Activated CD8-positive, alpha-beta T cell treated with anti-CD3 and anti-CD28 coated beads, Interleukin-2, amount 10 ng/mL, durations not matched to agents 7 days and 5 days (primary cell): Measurements from ENCODE around the gene EIF3L. TPM values are rescaled to one million over a fixed set of nuclear protein-coding genes. Genes with fewer than 3 reads are reported as not detected.

Experiments
- ATAC-seq: fragments of 150-1000 bp; cut with Tn5 transposase; one replicate; pipeline ENCODE4 v1.10.0; 2021; ENCODE audit warnings: moderate library complexity
- CTCF ChIA-PET: fragments of 350-600 bp; sonication (Branson Sonifier 250); formaldehyde crosslinking; loops from one replicate; lab custom pipeline; 2021; ENCODE audit warnings: antibody characterized with exemption; lab: Charles Lee
- POLR2A ChIA-PET: fragments of 350-600 bp; sonication (Branson Sonifier 250); formaldehyde crosslinking; loops from one replicate; lab custom pipeline; 2021; ENCODE audit warnings: antibody characterized with exemption; lab: Charles Lee
- DNase-seq: peaks from one replicate; pipeline ENCODE4 v3.0.0-alpha.2; 2020
- H3K27ac Mint-ChIP-seq: one replicate; pipeline ENCODE4 v1.8.0; 2021; ENCODE audit warnings: mild to moderate bottlenecking, mixed read lengths
- H3K27me3 Mint-ChIP-seq: one replicate; pipeline ENCODE4 v1.8.0; 2021; ENCODE audit warnings: low read depth, mixed read lengths
- H3K36me3 Mint-ChIP-seq: one replicate; pipeline ENCODE4 v1.8.0; 2021; ENCODE audit warnings: low read depth, mixed read lengths
- H3K4me1 Mint-ChIP-seq: one replicate; pipeline ENCODE4 v1.8.0; 2021; ENCODE audit warnings: low read depth, mixed read lengths
- H3K4me3 Mint-ChIP-seq: one replicate; pipeline ENCODE4 v1.8.0; 2021; ENCODE audit warnings: mild to moderate bottlenecking, mixed read lengths
- H3K9me3 Mint-ChIP-seq: one replicate; pipeline ENCODE4 v1.8.0; 2022; ENCODE audit warnings: mixed read lengths; ENCODE audit not compliant: insufficient read depth
- total RNA-seq, 2 experiments: library from RNA; stranded (reverse); gene quantifications; one replicate each; pipeline ENCODE4 v1.2.3, GENCODE V29; 2021

Gene EIF3L
- total RNA-seq, 2 experiments from 2014 or later = 391 to 410 TPM

DNA sequence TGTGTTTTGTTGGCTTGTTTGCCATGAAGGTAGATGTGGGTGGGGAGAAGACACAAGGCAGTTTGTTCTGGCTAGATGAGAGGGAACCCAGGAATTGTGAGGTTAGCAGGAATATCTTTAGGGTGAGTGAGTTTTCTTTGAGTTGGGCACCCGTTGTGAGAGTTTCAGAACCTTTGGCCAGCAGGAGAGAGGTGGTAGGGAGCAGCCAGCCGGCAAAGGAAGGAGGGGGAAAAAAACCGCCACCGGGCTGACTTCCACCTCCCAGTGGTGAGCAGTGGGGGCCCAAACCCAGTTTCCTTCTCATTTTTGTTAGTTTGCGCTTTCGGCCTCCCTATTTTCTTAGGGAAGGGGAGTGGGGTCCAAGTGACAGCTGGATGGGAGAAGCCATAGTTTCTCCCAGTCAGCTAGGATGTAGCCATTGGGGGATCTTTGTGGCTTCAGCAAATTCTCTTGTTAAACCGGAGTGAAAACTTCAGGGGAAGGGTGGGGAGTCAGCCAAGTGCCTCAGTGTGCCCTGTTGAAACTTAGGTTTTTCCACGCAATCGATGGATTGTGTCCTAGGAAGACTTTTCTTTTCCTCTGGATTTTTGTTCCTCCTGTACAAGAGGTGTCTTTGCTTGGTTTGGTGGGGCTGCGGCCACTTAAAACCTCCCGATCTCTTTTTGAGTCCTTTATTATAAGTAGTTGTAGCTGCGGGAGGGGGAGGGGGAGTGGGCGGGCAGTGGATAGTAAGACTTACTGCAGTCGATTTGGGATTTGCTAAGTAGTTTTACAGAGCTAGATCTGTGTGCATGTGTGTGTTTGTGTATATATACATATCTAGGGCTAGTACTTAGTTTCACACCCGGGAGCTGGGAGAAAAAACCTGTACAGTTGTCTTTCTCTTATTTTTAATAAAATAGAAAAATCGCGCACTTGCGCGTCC, 42.5 kb upstream of the EIF3L start:
- peak; percentile 41 for DNase-seq
- Mint-ChIP-seq H3K27me3 (peaks cover 41% of the 10 kb centered on the region), H3K36me3 (no peaks in the 10 kb centered on the region), H3K9me3 (no peaks in the 10 kb centered on the region), H3K4me1 (peaks cover 58% of the 10 kb centered on the region), H3K4me3 (peak overlapping the region; percentile 80), H3K27ac (no peak overlapping the region)
- ChIA-PET POLR2A (interaction anchor here (0.6 to 1.3 kb wide), 4 partner anchors 37 to 148 kb away, joined by 3 to 5 read pairs (median 4); partner anchors contain the start of genes ANKRD54 and MICALL1), CTCF (interaction anchor here (1.5 to 3.9 kb wide), 3 partner anchors 11 to 147 kb away, joined by 5 to 56 read pairs (median 10); partner anchors contain the start of genes C22orf23 and POLR2F)
- ATAC-seq = no peak

GRCh38 chr22:37807410-37808293, 41.6 kb upstream of the EIF3L start, which contains the start of gene GCAT:
Gene GCAT (plus strand): TSS chr22:37807934. CDS start chr22:37807968, 34 bp downstream.
- peak within 1 kb of the TSS; percentile 43 for H3K27ac Mint-ChIP-seq
- CTCF ChIA-PET = interaction anchor here (0.7 to 3.9 kb wide), 10 partner anchors 10 to 245 kb away, joined by 3 to 56 read pairs (median 4); partner anchors contain the start of genes ANKRD54, C22orf23, GALR3 and GGA1
- H3K27me3 Mint-ChIP-seq = peaks cover 38% of the 10 kb centered on the region
- ATAC-seq = peak; percentile 98
- H3K36me3 Mint-ChIP-seq = no peaks in the 10 kb centered on the region
- peak within 1 kb of the TSS; percentile 80 for H3K4me3 Mint-ChIP-seq
- POLR2A ChIA-PET = interaction anchor here (0.6 to 1.4 kb wide), 5 partner anchors 11 to 147 kb away, joined by 3 to 6 read pairs (median 5); partner anchors contain the start of genes ANKRD54 and MICALL1
- H3K4me1 Mint-ChIP-seq = peaks cover 54% of the 10 kb centered on the region
- peak; percentile 96 for DNase-seq
- H3K9me3 Mint-ChIP-seq = no peaks in the 10 kb centered on the region

DNA sequence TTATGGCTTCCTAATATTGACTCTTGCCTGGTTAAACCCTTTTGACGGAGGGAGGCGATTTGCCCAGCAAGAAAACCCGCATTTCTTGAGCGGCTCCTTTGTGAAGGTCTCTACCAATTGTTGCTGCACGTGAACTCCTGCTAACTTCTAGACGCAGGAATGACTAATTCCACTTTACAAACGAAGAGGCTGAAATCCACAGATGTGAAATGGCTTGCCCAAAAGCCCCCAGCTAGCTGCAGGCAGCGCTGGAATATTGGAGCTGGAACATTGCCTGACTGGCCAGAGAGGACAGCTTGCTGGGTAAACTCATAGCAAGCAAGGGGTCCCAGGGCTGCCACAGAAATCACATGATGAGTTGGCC, 40.9 kb upstream of the EIF3L start:
- Mint-ChIP-seq H3K9me3 (no peaks in the 10 kb centered on the region), H3K36me3 (no peaks in the 10 kb centered on the region), H3K27ac (no peak overlapping the region), H3K27me3 (peaks cover 32% of the 10 kb centered on the region), H3K4me3 (peak overlapping the region; percentile 80), H3K4me1 (peaks cover 48% of the 10 kb centered on the region)
- DNase-seq = no peak
- no peak for ATAC-seq
- POLR2A ChIA-PET = interaction anchor here (1.2 to 1.4 kb wide), 3 partner anchors 10 to 97 kb away, joined by 4 to 6 read pairs (median 5); partner anchors contain the start of genes ANKRD54 and MICALL1
- CTCF ChIA-PET = interaction anchor here (0.7 to 3.9 kb wide), 10 partner anchors 10 to 244 kb away, joined by 3 to 56 read pairs (median 4); partner anchors contain the start of genes ANKRD54, C22orf23, GALR3 and GGA1

DNA sequence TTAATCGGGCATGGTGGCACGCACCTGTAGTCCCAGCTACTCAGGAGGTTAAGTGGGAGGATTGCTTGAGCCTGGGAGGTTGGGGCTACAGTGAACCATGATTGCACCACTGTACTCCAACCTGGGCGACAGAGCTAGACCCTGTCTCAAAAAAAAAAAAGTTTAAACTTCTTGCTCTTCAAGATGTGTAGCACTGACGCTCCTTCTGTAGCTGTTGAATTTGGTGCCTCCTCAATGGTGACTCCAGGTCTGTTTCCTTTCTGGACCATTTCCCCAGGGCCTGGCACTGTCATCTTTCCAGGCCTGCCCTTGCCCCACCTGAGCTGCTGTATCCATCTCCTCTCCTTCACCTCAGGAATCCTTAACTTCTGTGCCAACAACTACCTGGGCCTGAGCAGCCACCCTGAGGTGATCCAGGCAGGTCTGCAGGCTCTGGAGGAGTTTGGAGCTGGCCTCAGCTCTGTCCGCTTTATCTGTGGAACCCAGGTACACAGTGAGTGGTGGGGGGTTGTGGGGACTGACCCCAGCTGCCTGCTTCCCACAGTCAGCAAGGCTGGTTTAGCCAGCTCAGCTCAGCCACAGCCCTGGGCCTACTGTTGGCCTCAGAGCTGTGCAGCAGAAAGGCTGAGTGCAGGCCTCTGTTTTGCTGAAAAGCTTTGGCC, 39.4 kb upstream of the EIF3L start:
- Mint-ChIP-seq H3K27ac (no peak overlapping the region), H3K9me3 (no peaks in the 10 kb centered on the region), H3K27me3 (peaks cover 21% of the 10 kb centered on the region), H3K4me1 (peaks cover 38% of the 10 kb centered on the region), H3K4me3 (no peak overlapping the region), H3K36me3 (no peaks in the 10 kb centered on the region)
- no peak for DNase-seq
- no peak for ATAC-seq
- ChIA-PET POLR2A (interaction anchor here (0.5 to 0.6 kb wide), 2 partner anchors 34 to 1287 kb away, joined by 3 to 4 read pairs; partner anchors contain the start of genes ANKRD54 and APOBEC3H), CTCF (interaction anchor here (1.7 to 3.9 kb wide), 2 partner anchors 8 to 54 kb away, joined by 9 to 56 read pairs; no protein-coding TSS in a partner anchor)

GRCh38 chr22:37811867-37812266, 37.4 kb upstream of the EIF3L start:
- H3K9me3 Mint-ChIP-seq = no peaks in the 10 kb centered on the region
- no peak overlapping the region for H3K27ac Mint-ChIP-seq
- ChIA-PET POLR2A (no interaction called here), CTCF (interaction anchor here (2.1 kb wide), 1 partner anchor 51 kb away, joined by 6 read pairs; no protein-coding TSS in a partner anchor)
- DNase-seq = no peak
- no peak overlapping the region for H3K4me3 Mint-ChIP-seq
- peaks cover 21% of the 10 kb centered on the region for H3K4me1 Mint-ChIP-seq
- no peak for ATAC-seq
- no peaks in the 10 kb centered on the region for H3K36me3 Mint-ChIP-seq
- peaks cover 6% of the 10 kb centered on the region for H3K27me3 Mint-ChIP-seq

DNA sequence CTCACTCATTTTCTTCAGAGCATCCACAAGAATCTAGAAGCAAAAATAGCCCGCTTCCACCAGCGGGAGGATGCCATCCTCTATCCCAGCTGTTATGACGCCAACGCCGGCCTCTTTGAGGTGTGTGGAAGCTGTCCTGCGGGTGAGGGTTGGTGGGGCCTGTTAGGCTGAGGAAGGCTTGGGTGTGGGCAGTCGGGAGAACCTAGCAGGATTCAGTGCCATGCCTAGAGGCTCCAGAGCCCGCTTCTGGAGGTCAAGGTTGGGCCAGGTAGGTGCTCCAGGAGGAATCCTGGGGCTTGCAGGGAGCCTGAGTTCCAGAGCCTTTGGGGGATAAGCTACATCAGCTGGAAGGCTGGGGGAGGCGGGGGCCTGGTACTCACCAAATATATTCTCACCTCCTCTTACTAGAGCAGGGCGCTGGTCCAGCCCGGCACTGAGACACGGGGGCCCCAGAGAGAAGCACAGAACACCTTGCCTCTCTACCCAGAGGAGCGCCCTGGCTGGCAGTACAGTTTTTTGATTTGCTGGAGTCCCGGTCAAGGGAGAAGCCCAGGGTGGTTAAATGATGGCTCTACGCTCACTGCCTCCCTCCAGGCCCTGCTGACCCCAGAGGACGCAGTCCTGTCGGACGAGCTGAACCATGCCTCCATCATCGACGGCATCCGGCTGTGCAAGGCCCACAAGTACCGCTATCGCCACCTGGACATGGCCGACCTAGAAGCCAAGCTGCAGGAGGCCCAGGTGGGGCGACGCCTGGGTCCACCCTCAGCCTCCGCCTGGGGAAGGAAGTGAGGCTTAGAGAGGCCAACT, 36.1 kb upstream of the EIF3L start:
- no peak overlapping the region for H3K27ac Mint-ChIP-seq
- ATAC-seq = no peak
- ChIA-PET CTCF (interaction anchor here (1.2 to 2.1 kb wide), 2 partner anchors 11 to 50 kb away, joined by 3 to 6 read pairs; no protein-coding TSS in a partner anchor), POLR2A (no interaction called here)
- H3K4me3 Mint-ChIP-seq = no peak overlapping the region
- no peaks in the 10 kb centered on the region for H3K9me3 Mint-ChIP-seq
- DNase-seq = no peak
- peaks cover 4% of the 10 kb centered on the region for H3K27me3 Mint-ChIP-seq
- H3K4me1 Mint-ChIP-seq = peaks cover 21% of the 10 kb centered on the region
- no peaks in the 10 kb centered on the region for H3K36me3 Mint-ChIP-seq

GRCh38 chr22:37815593-37815992, 33.6 kb upstream of the EIF3L start:
- Mint-ChIP-seq H3K4me3 (no peak overlapping the region), H3K27me3 (peaks cover 13% of the 10 kb centered on the region), H3K4me1 (peaks cover 17% of the 10 kb centered on the region), H3K36me3 (no peaks in the 10 kb centered on the region), H3K27ac (no peak overlapping the region), H3K9me3 (no peaks in the 10 kb centered on the region)
- DNase-seq (no peak), ATAC-seq (no peak)
- ChIA-PET POLR2A (no interaction called here), CTCF (interaction anchor here (1.2 to 6.4 kb wide), 6 partner anchors 7 to 150 kb away, joined by 4 to 111 read pairs (median 34); partner anchors contain the start of genes ANKRD54, C22orf23, GCAT and POLR2F)

DNA sequence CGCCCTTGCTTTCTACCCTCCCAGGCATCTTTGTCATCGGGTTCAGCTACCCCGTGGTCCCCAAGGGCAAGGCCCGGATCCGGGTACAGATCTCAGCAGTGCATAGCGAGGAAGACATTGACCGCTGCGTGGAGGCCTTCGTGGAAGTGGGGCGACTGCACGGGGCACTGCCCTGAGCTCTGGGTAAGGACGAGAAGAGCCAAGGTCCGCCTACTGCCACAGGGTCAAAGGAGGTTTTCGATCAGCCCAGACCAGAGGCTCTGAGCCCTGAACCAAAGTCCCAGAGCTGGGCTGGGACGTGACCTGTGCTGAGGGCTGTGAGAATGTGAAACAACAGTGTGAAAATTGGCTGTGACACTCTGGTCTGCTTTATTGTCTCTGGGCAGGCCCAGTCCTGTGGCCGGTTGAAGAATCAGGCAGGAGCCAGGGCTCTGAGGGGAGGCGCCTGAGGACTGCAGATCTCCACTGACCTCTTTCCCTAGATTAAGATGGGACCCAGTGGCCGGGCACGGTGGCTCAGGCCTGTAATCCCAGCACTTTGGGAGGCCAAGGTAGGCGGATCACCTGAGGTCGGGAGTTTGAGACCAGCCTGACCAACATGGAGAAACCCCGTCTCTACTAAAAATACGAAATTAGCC, 32.6 kb upstream of the EIF3L start:
- H3K27ac Mint-ChIP-seq = no peak overlapping the region
- H3K4me3 Mint-ChIP-seq = no peak overlapping the region
- H3K36me3 Mint-ChIP-seq = no peaks in the 10 kb centered on the region
- H3K27me3 Mint-ChIP-seq = peaks cover 16% of the 10 kb centered on the region
- ChIA-PET CTCF (interaction anchor here (0.7 to 6.4 kb wide), 14 partner anchors 8 to 155 kb away, joined by 3 to 111 read pairs (median 8); partner anchors contain the start of genes ANKRD54, C22orf23, GCAT and POLR2F), POLR2A (interaction anchor here (2.5 kb wide), 1 partner anchor 27 kb away, joined by 7 read pairs; the partner anchor contains the start of gene ANKRD54)
- ATAC-seq (no peak), DNase-seq (no peak)
- no peaks in the 10 kb centered on the region for H3K9me3 Mint-ChIP-seq
- H3K4me1 Mint-ChIP-seq = peaks cover 17% of the 10 kb centered on the region

- Mint-ChIP-seq H3K27me3 (peaks cover 25% of the 10 kb centered on the region), H3K27ac (no peak overlapping the region), H3K4me3 (peak overlapping the region; percentile 18), H3K36me3 (no peaks in the 10 kb centered on the region), H3K9me3 (no peaks in the 10 kb centered on the region), H3K4me1 (peaks cover 17% of the 10 kb centered on the region)
- ATAC-seq (peak; percentile 83), DNase-seq (peak; percentile 81)
- POLR2A ChIA-PET = interaction anchor here (1.3 to 2.5 kb wide), 3 partner anchors 10 to 147 kb away, joined by 3 to 7 read pairs (median 6); partner anchors contain the start of genes ANKRD54 and GCAT
- CTCF ChIA-PET = interaction anchor here (0.6 to 6.4 kb wide), 37 partner anchors 9 to 243 kb away, joined by 3 to 111 read pairs (median 4); partner anchors contain the start of genes ANKRD54, C22orf23, GCAT and MICALL1
These were observed 31.4 kb upstream of the EIF3L start for GRCh38 chr22:37817705-37818408.
